SK-N-SH treated with all-trans-retinoic acid at 6 μM for 48 hours (cell line): Measurements from ENCODE around the gene ENTPD1.

Source experiments
- ATAC-seq: fragments of 200-7000 bp; cut with Tn5 transposase; 3 replicates; pipeline ENCODE4 v1.9.1; 2020; ENCODE audit warnings: mild to moderate bottlenecking, moderate library complexity
- ARNTL ChIP-seq: fragments of 450-650 bp; formaldehyde crosslinking; IDR thresholded peaks from 2 replicates; pipeline ENCODE4 v1.5.0; 2020; ENCODE audit warnings: low read depth, mild to moderate bottlenecking, moderate library complexity, borderline replicate concordance
- BACH2 ChIP-seq: fragments of 250-450 bp; sonication (Bioruptor Pico); IDR thresholded peaks from 2 replicates; pipeline ENCODE4 v1.9.0; 2021; ENCODE audit warnings: mild to moderate bottlenecking, borderline replicate concordance
- CREB5 ChIP-seq: fragments of 250-450 bp; sonication (Bioruptor Pico); IDR thresholded peaks from 2 replicates; pipeline ENCODE4 v1.5.1; 2020; ENCODE audit warnings: low read depth, mild to moderate bottlenecking, moderate library complexity
- CSDC2 ChIP-seq: fragments of 250-450 bp; sonication (Bioruptor Pico); IDR thresholded peaks from 2 replicates; pipeline ENCODE4 v1.5.0; 2020; ENCODE audit warnings: mild to moderate bottlenecking, moderate library complexity
- GLIS3 ChIP-seq: fragments of 250-450 bp; sonication (Bioruptor Pico); IDR thresholded peaks from 2 replicates; pipeline ENCODE4 v1.5.0; 2020; ENCODE audit warnings: mild to moderate bottlenecking, moderate library complexity
- ISL1 ChIP-seq: fragments of 250-450 bp; sonication (Bioruptor Pico); IDR thresholded peaks from 2 replicates; pipeline ENCODE4 v2.1.2; 2022; ENCODE audit warnings: mild to moderate bottlenecking, moderate library complexity
- OSR1 ChIP-seq: fragments of 250-450 bp; sonication (Bioruptor Pico); IDR thresholded peaks from 2 replicates; pipeline ENCODE4 v1.8.0; 2022; ENCODE audit warnings: moderate library complexity, mild to moderate bottlenecking, inconsistent platforms
- PATZ1 ChIP-seq: fragments of 250-450 bp; sonication (Bioruptor Pico); IDR thresholded peaks from 2 replicates; pipeline ENCODE4 v1.8.0; 2020; ENCODE audit warnings: mild to moderate bottlenecking, moderate library complexity, borderline replicate concordance
- POU6F1 ChIP-seq: fragments of 250-450 bp; sonication (Bioruptor Pico); IDR thresholded peaks from 2 replicates; pipeline ENCODE4 v1.8.0; 2021; ENCODE audit warnings: low read depth, mild to moderate bottlenecking, moderate library complexity, borderline replicate concordance
- PPARA ChIP-seq: fragments of 250-450 bp; sonication (Bioruptor Pico); IDR thresholded peaks from 2 replicates; pipeline ENCODE4 v1.5.0; 2020; ENCODE audit warnings: mild to moderate bottlenecking, borderline replicate concordance
- RARB ChIP-seq: fragments of 250-450 bp; sonication (Bioruptor Pico); IDR thresholded peaks from 2 replicates; pipeline ENCODE4 v1.8.0; 2021; ENCODE audit warnings: mild to moderate bottlenecking, moderate library complexity
- SNAI2 ChIP-seq: fragments of 250-450 bp; sonication (Bioruptor Pico); IDR thresholded peaks from 2 replicates; pipeline ENCODE4 v1.5.0; 2020; ENCODE audit warnings: mild to moderate bottlenecking, moderate library complexity
- TSHZ2 ChIP-seq: fragments of 250-450 bp; sonication (Bioruptor Pico); IDR thresholded peaks from 2 replicates; pipeline ENCODE4 v1.5.0; 2020; ENCODE audit warnings: mild to moderate bottlenecking, moderate library complexity
- ZFP30 ChIP-seq: fragments of 450-650 bp; formaldehyde crosslinking; IDR thresholded peaks from 2 replicates; pipeline ENCODE4 v1.5.0; 2022; ENCODE audit warnings: mild to moderate bottlenecking, moderate library complexity
- ZNF565 ChIP-seq: fragments of 450-650 bp; formaldehyde crosslinking; conservative IDR thresholded peaks from 2 replicates; pipeline ENCODE4 v1.5.0; 2020; ENCODE audit warnings: low read depth, mild to moderate bottlenecking, moderate library complexity
- ZNF70 ChIP-seq: fragments of 450-650 bp; formaldehyde crosslinking; IDR thresholded peaks from 2 replicates; pipeline ENCODE4 v1.5.0; 2020; ENCODE audit warnings: mild to moderate bottlenecking, moderate library complexity
- ZNF8 ChIP-seq: fragments of 450-650 bp; formaldehyde crosslinking; IDR thresholded peaks from 2 replicates; pipeline ENCODE4 v1.5.0; 2020; ENCODE audit warnings: mild to moderate bottlenecking, moderate library complexity
- TF ChIP-seq, protein P1 (sequence below): fragments of 250-450 bp; sonication (Bioruptor Pico); IDR thresholded peaks from 2 replicates; pipeline ENCODE4 v1.5.1; 2021; ENCODE audit warnings: mild to moderate bottlenecking, moderate library complexity

Gene ENTPD1

DNA sequence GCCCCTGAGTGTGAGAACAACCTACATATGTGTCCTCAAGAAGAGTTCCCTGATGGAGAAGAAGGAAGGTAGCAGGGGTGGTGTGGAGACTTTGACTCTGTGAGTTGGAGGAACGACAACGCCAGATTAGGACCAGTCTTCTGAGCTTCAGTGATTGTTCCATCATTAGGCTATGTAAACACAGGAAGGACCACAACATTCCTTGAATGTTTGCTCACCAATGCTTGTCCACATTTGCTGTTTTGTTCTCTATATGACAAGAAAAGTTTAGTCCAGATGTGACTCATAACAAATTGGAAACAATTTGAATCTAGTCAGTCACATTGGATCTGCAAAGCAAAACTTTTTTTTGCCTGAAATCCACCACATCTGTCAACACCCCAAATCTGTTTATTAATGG is 62.7 kb downstream of the ENTPD1 start:
- no peak for ATAC-seq
- TF ChIP-seq ARNTL (CRISPR knock-in tag) (no peak), PATZ1 (CRISPR knock-in tag) (no peak), CSDC2 (CRISPR knock-in tag) (no peak), TSHZ2 (CRISPR knock-in tag) (no peak), OSR1 (CRISPR knock-in tag) (no peak), BACH2 (no peak), GLIS3 (CRISPR knock-in tag) (no peak), POU6F1 (CRISPR knock-in tag) (no peak), ZNF565 (CRISPR knock-in tag) (no peak), ZFP30 (no peak)
- TF ChIP-seq, protein P1, sequence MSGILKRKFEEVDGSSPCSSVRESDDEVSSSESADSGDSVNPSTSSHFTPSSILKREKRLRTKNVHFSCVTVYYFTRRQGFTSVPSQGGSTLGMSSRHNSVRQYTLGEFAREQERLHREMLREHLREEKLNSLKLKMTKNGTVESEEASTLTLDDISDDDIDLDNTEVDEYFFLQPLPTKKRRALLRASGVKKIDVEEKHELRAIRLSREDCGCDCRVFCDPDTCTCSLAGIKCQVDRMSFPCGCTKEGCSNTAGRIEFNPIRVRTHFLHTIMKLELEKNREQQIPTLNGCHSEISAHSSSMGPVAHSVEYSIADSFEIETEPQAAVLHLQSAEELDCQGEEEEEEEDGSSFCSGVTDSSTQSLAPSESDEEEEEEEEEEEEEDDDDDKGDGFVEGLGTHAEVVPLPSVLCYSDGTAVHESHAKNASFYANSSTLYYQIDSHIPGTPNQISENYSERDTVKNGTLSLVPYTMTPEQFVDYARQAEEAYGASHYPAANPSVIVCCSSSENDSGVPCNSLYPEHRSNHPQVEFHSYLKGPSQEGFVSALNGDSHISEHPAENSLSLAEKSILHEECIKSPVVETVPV (CRISPR knock-in tag), result no peak

GRCh38 chr10:95819620-95820329 is 63.8 kb downstream of the ENTPD1 start:
- TF ChIP-seq ZFP30, result no peak
- no peak for TF ChIP-seq PPARA (CRISPR knock-in tag)
- no peak for TF ChIP-seq CSDC2 (CRISPR knock-in tag)
- TF ChIP-seq SNAI2 (CRISPR knock-in tag), result no peak
- no peak for TF ChIP-seq POU6F1 (CRISPR knock-in tag)
- TF ChIP-seq ZNF70 (CRISPR knock-in tag), result no peak
- no peak for TF ChIP-seq PATZ1 (CRISPR knock-in tag)
- TF ChIP-seq GLIS3 (CRISPR knock-in tag), result no peak
- no peak for TF ChIP-seq ISL1 (CRISPR knock-in tag)
- no peak for TF ChIP-seq ZNF565 (CRISPR knock-in tag)
- TF ChIP-seq RARB (CRISPR knock-in tag), result no peak
- TF ChIP-seq CREB5 (CRISPR knock-in tag), result no peak
- no peak for TF ChIP-seq ZNF8 (CRISPR knock-in tag)
- no peak for ATAC-seq
